Rectal smooth muscle tissue (tissue), 1 donor: ENCODE data around the gene SUCLA2.
"Not testable (repeated sequence)": the region's sequence is repeated elsewhere in the genome, so short reads cannot be mapped to it uniquely, and the experiment has no call there.

Experiments used
- H3K27ac ChIP-seq: one replicate; pipeline ENCODE4 v1.7.0; 2013; ENCODE audit warnings: low read depth, low read length, inconsistent platforms
- H3K27me3 ChIP-seq: one replicate; pipeline ENCODE4 v1.7.0; 2013; ENCODE audit warnings: low read length; ENCODE audit not compliant: control insufficient read depth, insufficient read depth
- H3K36me3 ChIP-seq: one replicate; pipeline ENCODE4 v1.7.0; 2013; ENCODE audit warnings: low read length; ENCODE audit not compliant: control insufficient read depth, insufficient read depth
- H3K4me1 ChIP-seq: one replicate; pipeline ENCODE4 v1.7.0; 2013; ENCODE audit warnings: low read length; ENCODE audit not compliant: control insufficient read depth, insufficient read depth
- H3K4me3 ChIP-seq: one replicate; pipeline ENCODE4 v1.7.0; 2013; ENCODE audit warnings: low read length
- H3K9ac ChIP-seq: one replicate; pipeline ENCODE4 v1.7.0; 2013; ENCODE audit warnings: low read length

Gene SUCLA2

DNA sequence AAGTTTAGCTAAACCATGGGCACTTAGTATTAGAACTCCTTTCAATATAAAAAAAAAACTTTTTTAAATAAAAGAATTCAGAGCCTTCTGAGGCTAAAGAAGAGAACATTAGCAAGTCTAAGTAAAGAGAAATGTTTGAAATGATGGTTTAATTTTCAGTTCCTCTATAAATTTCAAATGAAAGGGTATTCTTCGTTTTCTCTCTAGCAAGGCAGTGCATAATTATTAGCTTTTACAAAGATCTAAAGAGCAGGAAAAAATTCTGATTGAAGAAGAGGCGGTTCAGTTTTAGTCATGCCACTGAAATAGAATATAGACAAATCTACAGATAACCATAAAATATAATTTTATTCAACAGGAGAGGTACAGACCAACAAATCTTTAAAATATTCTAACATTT, 18.0 kb downstream of the SUCLA2 start:
- no peak overlapping the region for H3K4me3 ChIP-seq
- H3K27me3 ChIP-seq: no peaks in the 10 kb centered on the region
- H3K9ac ChIP-seq: no peak overlapping the region
- H3K36me3 ChIP-seq: no peaks in the 10 kb centered on the region
- no peaks in the 10 kb centered on the region for H3K4me1 ChIP-seq
- no peak overlapping the region for H3K27ac ChIP-seq

DNA sequence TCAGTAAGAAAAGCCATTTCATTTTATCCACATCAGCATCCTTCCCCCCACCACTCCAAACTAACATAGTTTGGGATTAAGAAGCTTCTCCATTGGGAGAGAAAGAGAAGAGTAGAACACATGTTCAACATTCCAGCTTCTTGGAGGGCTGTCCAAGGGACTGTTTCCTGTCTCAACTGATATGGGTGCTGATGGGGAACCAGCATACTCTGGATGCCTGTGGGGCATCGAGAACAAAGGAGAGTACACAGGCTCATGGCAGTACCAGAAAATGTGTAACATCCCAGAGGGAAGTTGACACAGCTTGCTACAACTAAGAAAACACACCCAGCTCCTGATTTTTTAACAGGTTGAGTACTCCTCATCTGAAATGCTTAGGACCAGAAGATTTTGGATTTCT, 24.7 kb downstream of the SUCLA2 start:
- Histone ChIP-seq H3K4me1 (no peaks in the 10 kb centered on the region), H3K27ac (no peak overlapping the region), H3K27me3 (no peaks in the 10 kb centered on the region), H3K9ac (no peak overlapping the region), H3K36me3 (peaks cover 2% of the 10 kb centered on the region), H3K4me3 (no peak overlapping the region)

DNA sequence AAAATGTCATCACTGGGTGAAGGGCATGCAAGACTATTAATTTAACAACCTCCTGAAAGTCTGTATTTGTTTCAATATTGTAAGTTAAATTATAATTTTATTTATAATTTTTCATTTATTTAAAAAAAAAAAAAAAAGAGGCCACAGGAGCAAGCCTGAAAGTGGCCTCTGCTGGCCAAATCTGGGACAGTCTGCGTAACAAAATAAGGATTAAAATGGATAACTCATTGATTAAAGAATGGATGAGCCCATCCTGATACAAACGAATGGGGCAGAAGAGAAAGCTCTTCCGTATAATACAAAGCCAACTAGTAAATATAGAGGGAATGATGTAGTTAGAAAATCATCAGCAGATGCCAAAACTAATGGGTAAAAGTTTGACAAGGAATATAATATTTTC, 36.2 kb downstream of the SUCLA2 start:
- Histone ChIP-seq H3K27ac (no peak overlapping the region), H3K4me3 (no peak overlapping the region), H3K9ac (no peak overlapping the region), H3K27me3 (no peaks in the 10 kb centered on the region), H3K36me3 (no peaks in the 10 kb centered on the region), H3K4me1 (no peaks in the 10 kb centered on the region)

DNA sequence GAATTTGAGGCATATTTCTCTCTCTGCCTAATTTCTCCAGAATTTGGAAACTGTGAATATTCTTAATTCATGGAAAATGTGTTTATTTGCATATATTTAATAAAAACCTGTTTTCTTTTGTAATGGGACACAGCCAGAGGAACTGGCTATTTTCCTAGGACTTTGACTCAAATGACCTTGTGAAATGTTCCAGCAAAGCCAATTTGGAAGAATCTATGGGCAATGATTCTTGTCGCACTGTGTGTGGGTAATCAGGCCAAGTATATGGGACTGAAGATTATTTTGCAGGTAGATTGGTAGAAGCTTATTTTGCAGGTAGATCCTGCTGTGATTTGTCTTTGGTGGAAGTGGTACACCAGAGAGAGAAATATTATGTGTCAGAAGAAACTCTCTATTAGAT, 38.8 kb downstream of the SUCLA2 start:
- Histone ChIP-seq H3K27ac (no peak overlapping the region), H3K27me3 (no peaks in the 10 kb centered on the region), H3K36me3 (peaks cover 5% of the 10 kb centered on the region), H3K4me3 (no peak overlapping the region), H3K4me1 (no peaks in the 10 kb centered on the region), H3K9ac (no peak overlapping the region)

DNA sequence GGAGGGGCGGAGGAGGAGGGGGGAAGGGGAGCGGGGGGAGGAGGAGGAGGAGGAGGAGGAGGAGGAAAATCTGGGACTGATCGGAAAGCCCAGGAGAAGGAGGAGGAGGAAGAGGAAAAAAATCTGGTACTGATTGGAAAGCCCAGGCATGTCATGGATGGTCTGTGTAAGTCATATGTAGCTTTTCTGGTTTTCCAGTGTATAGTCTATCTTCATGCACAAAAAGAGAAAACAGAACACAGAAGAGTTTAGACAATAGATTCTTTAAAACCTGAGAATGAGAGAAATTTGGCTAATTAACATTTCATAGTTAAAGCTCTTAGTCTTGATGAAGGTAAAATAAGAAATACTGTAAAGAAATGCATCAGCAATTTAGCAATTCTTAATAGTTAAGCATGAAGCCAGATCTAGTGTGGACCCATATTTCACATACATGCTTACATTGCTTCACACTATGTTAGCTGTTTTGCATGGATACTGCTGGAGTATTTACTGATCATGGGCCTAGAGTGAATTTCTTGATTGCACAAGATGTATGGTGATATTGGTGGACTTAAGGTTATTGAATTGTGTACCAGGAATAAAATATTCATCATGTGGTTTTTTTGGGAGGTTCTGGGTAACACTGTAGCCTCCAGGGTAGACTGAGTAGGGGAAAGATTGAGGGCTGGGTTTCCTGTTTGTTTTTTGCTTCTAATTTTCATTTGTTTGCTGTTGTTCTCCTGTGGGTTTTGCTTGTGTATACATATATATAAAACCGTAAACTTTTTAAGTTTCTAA, 41.4 kb downstream of the SUCLA2 start:
- Histone ChIP-seq H3K4me3 (no peak overlapping the region), H3K27me3 (no peaks in the 10 kb centered on the region), H3K9ac (no peak overlapping the region), H3K36me3 (peaks cover 8% of the 10 kb centered on the region), H3K27ac (no peak overlapping the region), H3K4me1 (no peaks in the 10 kb centered on the region)

DNA sequence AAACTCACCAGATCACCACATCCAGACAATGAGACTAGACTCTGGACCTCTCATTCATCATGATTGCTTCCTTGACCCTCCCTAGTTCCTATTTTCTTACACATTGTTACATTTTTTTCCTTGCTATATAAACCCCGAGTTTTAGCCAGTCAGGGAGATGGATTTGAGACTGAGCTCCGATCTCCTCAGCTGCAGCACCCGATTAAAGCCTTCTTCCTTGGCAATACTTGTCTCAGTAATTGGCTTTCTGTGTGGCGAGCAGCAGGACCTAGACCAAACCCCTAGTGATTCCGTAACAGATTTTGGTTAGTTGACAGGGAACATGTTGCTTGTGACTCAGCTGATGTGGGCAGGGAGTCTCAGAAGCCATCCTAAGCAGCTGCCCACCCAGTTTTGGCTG, 44.0 kb downstream of the SUCLA2 start:
- Histone ChIP-seq H3K4me3 (no peak overlapping the region), H3K36me3 (peaks cover 11% of the 10 kb centered on the region), H3K27me3 (no peaks in the 10 kb centered on the region), H3K4me1 (no peaks in the 10 kb centered on the region), H3K27ac (no peak overlapping the region), H3K9ac (no peak overlapping the region)

DNA sequence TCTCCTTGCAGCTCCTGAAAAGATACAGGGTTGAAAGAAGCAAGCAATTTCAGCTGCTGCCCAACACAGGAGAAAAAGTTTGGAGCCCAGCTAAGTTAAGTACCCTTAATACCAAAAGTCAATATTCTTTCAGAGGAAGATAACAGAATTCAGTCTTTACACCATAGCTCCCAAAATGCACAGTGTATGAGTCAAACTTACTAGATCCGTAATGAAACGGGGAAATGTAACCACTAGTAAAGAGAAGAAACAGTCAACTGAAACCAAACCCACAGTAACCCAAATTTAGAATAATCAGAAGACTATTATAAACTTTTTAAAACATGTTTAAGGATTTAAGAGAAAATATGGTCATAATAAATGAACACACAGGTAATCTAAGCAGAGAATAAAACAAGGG, 45.2 kb downstream of the SUCLA2 start:
- Histone ChIP-seq H3K36me3 (peaks cover 11% of the 10 kb centered on the region), H3K4me1 (no peaks in the 10 kb centered on the region), H3K4me3 (no peak overlapping the region), H3K27ac (no peak overlapping the region), H3K27me3 (no peaks in the 10 kb centered on the region), H3K9ac (no peak overlapping the region)

DNA sequence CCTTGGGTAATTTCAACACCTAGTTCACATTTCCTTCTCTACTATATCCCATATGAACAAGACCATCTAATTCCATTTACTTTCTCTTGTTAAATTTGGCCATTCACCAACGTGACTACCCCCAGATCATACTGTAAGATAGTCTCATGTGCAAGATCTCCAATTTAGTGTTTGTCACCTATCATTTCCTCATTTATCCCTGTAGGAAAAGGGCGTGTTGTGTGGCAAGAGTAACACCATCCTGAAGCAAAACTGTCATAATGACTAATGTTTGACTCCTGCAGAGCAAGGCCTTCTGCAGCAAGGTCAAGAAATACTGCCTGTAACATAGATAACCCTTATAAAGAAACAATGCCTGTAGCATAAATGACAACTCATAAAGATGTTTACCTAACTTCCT, 51.3 kb downstream of the SUCLA2 start:
- no peaks in the 10 kb centered on the region for H3K4me1 ChIP-seq
- H3K27ac ChIP-seq: no peak overlapping the region
- peaks cover 2% of the 10 kb centered on the region for H3K36me3 ChIP-seq
- no peak overlapping the region for H3K9ac ChIP-seq
- H3K27me3 ChIP-seq: no peaks in the 10 kb centered on the region
- no peak overlapping the region for H3K4me3 ChIP-seq

DNA sequence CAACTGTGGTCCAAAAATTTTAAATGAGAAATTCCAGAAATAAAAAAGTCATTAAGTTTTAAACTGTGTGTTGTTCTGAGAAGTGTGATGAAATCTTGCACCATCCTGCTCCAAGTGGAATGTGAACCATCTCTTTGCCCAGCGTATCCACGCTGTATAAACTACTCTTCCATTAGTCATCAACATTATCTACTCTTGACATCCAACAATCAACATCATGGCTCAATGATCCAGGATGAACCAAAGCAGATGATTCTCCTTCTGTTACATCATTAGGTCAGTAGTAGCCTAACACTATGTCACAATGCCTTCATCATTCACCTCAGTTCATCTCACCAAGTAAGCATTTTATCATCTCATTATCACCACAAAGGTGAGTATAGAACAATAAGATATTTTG, 55.3 kb downstream of the SUCLA2 start:
- Histone ChIP-seq H3K36me3 (peaks cover 8% of the 10 kb centered on the region), H3K4me3 (no peak overlapping the region), H3K27ac (no peak overlapping the region), H3K27me3 (no peaks in the 10 kb centered on the region), H3K9ac (no peak overlapping the region), H3K4me1 (no peaks in the 10 kb centered on the region)

DNA sequence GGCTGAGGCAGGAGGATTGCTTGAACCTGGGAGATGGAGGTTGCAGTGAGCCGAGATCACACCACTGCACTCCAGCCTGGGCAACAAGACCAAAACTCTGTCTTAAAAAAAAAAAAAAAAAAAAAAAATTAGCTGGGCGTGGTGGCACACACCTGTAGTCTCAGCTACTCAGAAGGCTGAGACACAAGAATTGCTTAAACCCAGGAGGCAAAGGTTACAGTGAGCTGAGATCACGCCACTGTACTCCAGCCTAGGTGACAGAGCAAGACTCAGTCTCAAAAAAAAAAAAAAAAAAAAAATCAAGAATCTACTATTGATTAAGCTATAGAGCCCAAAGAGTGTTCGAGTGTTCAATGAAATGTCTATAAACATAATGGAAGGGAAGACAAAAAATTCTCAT, 55.9 kb downstream of the SUCLA2 start:
- not testable (repeated sequence) for H3K36me3 ChIP-seq, H3K4me3 ChIP-seq, H3K27ac ChIP-seq, H3K9ac ChIP-seq, H3K4me1 ChIP-seq, H3K27me3 ChIP-seq

DNA sequence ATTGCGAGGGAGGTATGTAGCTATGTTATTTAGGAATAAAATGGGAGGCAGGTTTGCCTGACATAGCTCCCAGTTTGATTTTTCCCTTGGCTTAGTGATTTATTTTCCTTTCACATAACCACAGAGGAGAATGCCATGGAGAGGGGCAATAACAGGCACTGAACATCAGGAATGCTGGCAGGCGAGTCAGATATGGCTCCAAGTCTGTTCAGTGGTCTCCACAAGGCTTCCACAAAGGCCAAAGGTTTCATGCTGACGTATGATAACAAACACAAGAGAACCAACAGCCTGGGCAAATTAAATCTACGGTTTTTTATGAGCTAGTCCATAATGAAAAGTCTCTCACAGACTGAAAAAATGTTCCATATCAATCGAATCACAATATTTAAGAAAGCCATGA, 66.7 kb downstream of the SUCLA2 start:
- H3K4me3 ChIP-seq: no peak overlapping the region
- no peaks in the 10 kb centered on the region for H3K27me3 ChIP-seq
- H3K27ac ChIP-seq: no peak overlapping the region
- no peaks in the 10 kb centered on the region for H3K4me1 ChIP-seq
- H3K9ac ChIP-seq: no peak overlapping the region
- no peaks in the 10 kb centered on the region for H3K36me3 ChIP-seq

DNA sequence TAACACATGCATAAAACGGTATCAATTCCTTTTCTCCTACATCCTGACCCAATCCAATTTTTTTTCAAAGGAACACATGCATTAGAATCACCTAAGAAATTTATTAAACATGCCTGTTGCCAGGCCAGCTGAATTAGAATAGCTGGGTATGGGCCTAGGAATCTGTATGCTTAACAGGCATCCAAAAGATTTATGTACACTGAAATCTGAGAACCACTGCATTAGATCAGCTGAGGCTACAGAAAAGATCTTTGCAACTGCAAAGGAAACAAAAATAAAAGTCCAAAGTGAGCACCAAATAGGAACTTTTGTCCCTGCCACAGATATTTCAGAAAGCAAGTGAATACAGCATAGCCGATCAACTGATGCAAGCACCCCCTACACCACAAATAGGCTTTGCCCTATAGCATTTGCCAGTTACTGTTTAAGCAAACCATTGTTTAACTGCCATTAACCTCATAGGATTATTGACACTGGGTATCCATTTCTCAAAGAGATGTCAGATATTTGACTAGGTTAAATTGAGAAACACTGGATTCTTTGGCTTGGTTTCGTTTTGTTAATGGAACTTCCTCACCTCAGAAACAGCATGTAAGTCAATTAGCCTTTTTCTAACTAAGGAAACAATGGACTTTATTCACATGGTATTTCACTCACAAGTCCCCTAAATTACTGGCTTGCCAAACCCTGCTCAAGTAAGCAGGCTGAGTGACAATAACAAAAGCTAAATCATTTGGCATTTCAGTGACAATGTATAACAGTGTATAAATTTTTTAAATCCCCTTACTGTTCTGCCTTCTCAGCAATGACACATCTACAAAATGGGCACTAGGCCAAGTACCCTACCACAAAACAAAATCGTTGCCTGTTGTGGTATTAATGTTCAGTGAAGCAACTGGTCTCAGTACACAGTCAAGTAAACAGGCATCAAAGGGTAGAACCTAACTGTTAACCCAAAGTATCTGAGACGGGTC, 67.8 kb downstream of the SUCLA2 start:
- no peaks in the 10 kb centered on the region for H3K4me1 ChIP-seq
- H3K27me3 ChIP-seq: no peaks in the 10 kb centered on the region
- no peak overlapping the region for H3K4me3 ChIP-seq
- H3K36me3 ChIP-seq: no peaks in the 10 kb centered on the region
- H3K27ac ChIP-seq: no peak overlapping the region
- H3K9ac ChIP-seq: no peak overlapping the region
